GM12878 (cell line): ENCODE results near the gene TGFB1. TPM values are rescaled to one million over a fixed set of nuclear protein-coding genes. Genes with fewer than 3 reads are reported as not detected.

Experiments
- BCL3 ChIP-seq: IDR thresholded peaks from 2 replicates; pipeline ENCODE4 v1.6.1; 2011; ENCODE audit warnings: borderline replicate concordance, low read depth, mild to moderate bottlenecking, moderate library complexity, low read length; ENCODE audit not compliant: insufficient read depth, poor library complexity, severe bottlenecking
- BHLHE40 ChIP-seq, 2 experiments: fragments of 450-650 bp in 1 of 2; IDR thresholded peaks; 2 replicates each; pipeline ENCODE4 v1.6.1; 2011 to 2017; ENCODE audit warnings: low read depth in 2 of 2, borderline replicate concordance in 1 of 2, improper control_type of control experiment in 1 of 2, low read length in 1 of 2, mild to moderate bottlenecking in 1 of 2
- CEBPB ChIP-seq, 2 experiments: fragments of 150-350 bp in 1 of 2; IDR thresholded peaks; 2 replicates each; pipeline ENCODE4 v1.6.1; 2012 to 2014; ENCODE audit warnings: low read depth in 2 of 2, low read length in 2 of 2, borderline replicate concordance in 1 of 2, inconsistent platforms in 1 of 2
- FOXK2 ChIP-seq: fragments of 450-650 bp; IDR thresholded peaks from 2 replicates; pipeline ENCODE4 v1.6.1; 2017; ENCODE audit warnings: mild to moderate bottlenecking, moderate library complexity
- FOXM1 ChIP-seq: IDR thresholded peaks from 2 replicates; pipeline ENCODE4 v1.6.1; 2012; ENCODE audit warnings: low read depth, mild to moderate bottlenecking, inconsistent platforms, low read length, moderate library complexity
- IRF4 ChIP-seq: IDR thresholded peaks from 2 replicates; pipeline ENCODE4 v1.6.1; 2011; ENCODE audit warnings: low read depth, low read length
- MXI1 ChIP-seq: fragments of 150-350 bp; IDR thresholded peaks from 2 replicates; pipeline ENCODE4 v1.6.1; 2011; ENCODE audit warnings: low read depth, mild to moderate bottlenecking, inconsistent platforms, low read length, improper control_type of control experiment
- NBN ChIP-seq: fragments of 450-650 bp; IDR thresholded peaks from 2 replicates; pipeline ENCODE4 v1.6.1; 2016
- PML ChIP-seq: IDR thresholded peaks from 2 replicates; pipeline ENCODE4 v1.6.1; 2012; ENCODE audit warnings: low read length, inconsistent platforms
- POLR2AphosphoS2 ChIP-seq: IDR thresholded peaks from 2 replicates; pipeline ENCODE4 v1.6.1; 2011; ENCODE audit warnings: low read depth, mild to moderate bottlenecking, low read length, improper control_type of control experiment, moderate library complexity
- POLR2AphosphoS5 ChIP-seq: IDR thresholded peaks from 2 replicates; pipeline ENCODE4 v1.6.1; 2011; ENCODE audit warnings: mild to moderate bottlenecking, low read length, inconsistent platforms
- RB1 ChIP-seq: fragments of 450-650 bp; formaldehyde crosslinking; IDR thresholded peaks from 2 replicates; pipeline ENCODE4 v1.6.1; 2017; ENCODE audit warnings: mild to moderate bottlenecking, borderline replicate concordance
- RELB ChIP-seq: fragments of 450-650 bp; IDR thresholded peaks from 2 replicates; pipeline ENCODE4 v1.6.1; 2017; ENCODE audit warnings: low read depth, mild to moderate bottlenecking, moderate library complexity
- TCF7 ChIP-seq: IDR thresholded peaks from 2 replicates; pipeline ENCODE4 v1.6.1; 2014; ENCODE audit warnings: antibody characterized with exemption, borderline replicate concordance
- YBX1 ChIP-seq: fragments of 450-650 bp; IDR thresholded peaks from 2 replicates; pipeline ENCODE4 v1.6.1; 2016; ENCODE audit warnings: antibody characterized with exemption
- YY1 ChIP-seq: IDR thresholded peaks from 2 replicates; pipeline ENCODE4 v1.6.1; 2011; ENCODE audit warnings: low read depth, mild to moderate bottlenecking, low read length
- polyA plus RNA-seq, 11 experiments: library from polyadenylated mRNA; depleted of rRNA in 4 of 11; unstranded in 6 of 11; stranded (reverse) in 5 of 11; fragments of >200 nt; fragmentation: Nextera tagmentation in 4 of 11; fragmentation: Illumina TruSeq in 1 of 11; extraction: Ambion mirVana in 4 of 11; extraction: Trizol in 1 of 11; gene quantifications; 1 replicate in 1 of 11; 2 replicates in 10 of 11; pipeline versions ENCODE4 v1.2.1 to v1.2.3, GENCODE V29; 2011 to 2016; ENCODE audit warnings: inconsistent platforms in 2 of 11, missing spikeins in 2 of 11, low read depth in 1 of 11
- total RNA-seq, 4 experiments: library from RNA; depleted of rRNA in 3 of 4; stranded (reverse); fragments of >200 nt in 3 of 4; fragmentation: Illumina TruSeq in 1 of 4; extraction: Trizol in 1 of 4; gene quantifications; 2 replicates each; pipeline versions ENCODE4 v1.2.1 to v1.2.3, GENCODE V29; 2013 to 2021
- TF ChIP-seq, protein P1 (sequence below): fragments of 450-650 bp; IDR thresholded peaks from 2 replicates; pipeline ENCODE4 v1.6.1; 2017; ENCODE audit warnings: mild to moderate bottlenecking, moderate library complexity
- TF ChIP-seq, protein P2 (sequence below): fragments of 450-650 bp; formaldehyde crosslinking; IDR thresholded peaks from 2 replicates; pipeline ENCODE4 v1.4.0; 2020; ENCODE audit warnings: mild to moderate bottlenecking, moderate library complexity

The TGFB1 gene
- total and polyA plus RNA-seq, 10 of the 15 experiments (the other 5 are each of a cell fraction or from before 2014, with no cell fraction given), result 0.23 to 120 (median 10.9) TPM

GRCh38 chr19:41308450-41309179 is 45.1 kb downstream of the TGFB1 start (continued):
- TF ChIP-seq, protein P1, sequence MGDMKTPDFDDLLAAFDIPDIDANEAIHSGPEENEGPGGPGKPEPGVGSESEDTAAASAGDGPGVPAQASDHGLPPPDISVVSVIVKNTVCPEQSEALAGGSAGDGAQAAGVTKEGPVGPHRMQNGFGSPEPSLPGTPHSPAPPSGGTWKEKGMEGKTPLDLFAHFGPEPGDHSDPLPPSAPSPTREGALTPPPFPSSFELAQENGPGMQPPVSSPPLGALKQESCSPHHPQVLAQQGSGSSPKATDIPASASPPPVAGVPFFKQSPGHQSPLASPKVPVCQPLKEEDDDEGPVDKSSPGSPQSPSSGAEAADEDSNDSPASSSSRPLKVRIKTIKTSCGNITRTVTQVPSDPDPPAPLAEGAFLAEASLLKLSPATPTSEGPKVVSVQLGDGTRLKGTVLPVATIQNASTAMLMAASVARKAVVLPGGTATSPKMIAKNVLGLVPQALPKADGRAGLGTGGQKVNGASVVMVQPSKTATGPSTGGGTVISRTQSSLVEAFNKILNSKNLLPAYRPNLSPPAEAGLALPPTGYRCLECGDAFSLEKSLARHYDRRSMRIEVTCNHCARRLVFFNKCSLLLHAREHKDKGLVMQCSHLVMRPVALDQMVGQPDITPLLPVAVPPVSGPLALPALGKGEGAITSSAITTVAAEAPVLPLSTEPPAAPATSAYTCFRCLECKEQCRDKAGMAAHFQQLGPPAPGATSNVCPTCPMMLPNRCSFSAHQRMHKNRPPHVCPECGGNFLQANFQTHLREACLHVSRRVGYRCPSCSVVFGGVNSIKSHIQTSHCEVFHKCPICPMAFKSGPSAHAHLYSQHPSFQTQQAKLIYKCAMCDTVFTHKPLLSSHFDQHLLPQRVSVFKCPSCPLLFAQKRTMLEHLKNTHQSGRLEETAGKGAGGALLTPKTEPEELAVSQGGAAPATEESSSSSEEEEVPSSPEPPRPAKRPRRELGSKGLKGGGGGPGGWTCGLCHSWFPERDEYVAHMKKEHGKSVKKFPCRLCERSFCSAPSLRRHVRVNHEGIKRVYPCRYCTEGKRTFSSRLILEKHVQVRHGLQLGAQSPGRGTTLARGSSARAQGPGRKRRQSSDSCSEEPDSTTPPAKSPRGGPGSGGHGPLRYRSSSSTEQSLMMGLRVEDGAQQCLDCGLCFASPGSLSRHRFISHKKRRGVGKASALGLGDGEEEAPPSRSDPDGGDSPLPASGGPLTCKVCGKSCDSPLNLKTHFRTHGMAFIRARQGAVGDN, result peak; percentile 31; the same call in 1 of the 2 replicates
- TF ChIP-seq TCF7, result no peak
- TF ChIP-seq FOXM1, result no peak
- TF ChIP-seq MXI1, result peak; percentile 53; the same call in 1 of the 2 replicates
- TF ChIP-seq BHLHE40 (IDR thresholded peaks at IDR 0.05; ENCODE audit: borderline replicate concordance in 1 of 2, low read depth in 2 of 2, low read length in 1 of 2), result peak; percentile 63 to 64; a peak in 3 of 4 replicates
- peak; percentile 99 for TF ChIP-seq RELB
- TF ChIP-seq FOXK2, result 0 out of 2 replicates have a peak, but pooled peaks have one; percentile 17
- TF ChIP-seq BCL3, result peak; percentile 8
- TF ChIP-seq POLR2AphosphoS5, result peak; percentile 71
- 0 out of 2 replicates have a peak, but pooled peaks have one; percentile 22 for TF ChIP-seq IRF4
- 0 out of 2 replicates have a peak, but pooled peaks have one; percentile 22 for TF ChIP-seq PML
- peak; percentile 57; the same call in 1 of the 2 replicates for TF ChIP-seq RB1
- TF ChIP-seq CEBPB (IDR thresholded peaks at IDR 0.05; ENCODE audit: borderline replicate concordance in 1 of 2, low read depth in 2 of 2, low read length in 2 of 2), result no peak
- TF ChIP-seq NBN, result peak; percentile 66
- TF ChIP-seq YBX1, result no peak
- TF ChIP-seq, protein P2, sequence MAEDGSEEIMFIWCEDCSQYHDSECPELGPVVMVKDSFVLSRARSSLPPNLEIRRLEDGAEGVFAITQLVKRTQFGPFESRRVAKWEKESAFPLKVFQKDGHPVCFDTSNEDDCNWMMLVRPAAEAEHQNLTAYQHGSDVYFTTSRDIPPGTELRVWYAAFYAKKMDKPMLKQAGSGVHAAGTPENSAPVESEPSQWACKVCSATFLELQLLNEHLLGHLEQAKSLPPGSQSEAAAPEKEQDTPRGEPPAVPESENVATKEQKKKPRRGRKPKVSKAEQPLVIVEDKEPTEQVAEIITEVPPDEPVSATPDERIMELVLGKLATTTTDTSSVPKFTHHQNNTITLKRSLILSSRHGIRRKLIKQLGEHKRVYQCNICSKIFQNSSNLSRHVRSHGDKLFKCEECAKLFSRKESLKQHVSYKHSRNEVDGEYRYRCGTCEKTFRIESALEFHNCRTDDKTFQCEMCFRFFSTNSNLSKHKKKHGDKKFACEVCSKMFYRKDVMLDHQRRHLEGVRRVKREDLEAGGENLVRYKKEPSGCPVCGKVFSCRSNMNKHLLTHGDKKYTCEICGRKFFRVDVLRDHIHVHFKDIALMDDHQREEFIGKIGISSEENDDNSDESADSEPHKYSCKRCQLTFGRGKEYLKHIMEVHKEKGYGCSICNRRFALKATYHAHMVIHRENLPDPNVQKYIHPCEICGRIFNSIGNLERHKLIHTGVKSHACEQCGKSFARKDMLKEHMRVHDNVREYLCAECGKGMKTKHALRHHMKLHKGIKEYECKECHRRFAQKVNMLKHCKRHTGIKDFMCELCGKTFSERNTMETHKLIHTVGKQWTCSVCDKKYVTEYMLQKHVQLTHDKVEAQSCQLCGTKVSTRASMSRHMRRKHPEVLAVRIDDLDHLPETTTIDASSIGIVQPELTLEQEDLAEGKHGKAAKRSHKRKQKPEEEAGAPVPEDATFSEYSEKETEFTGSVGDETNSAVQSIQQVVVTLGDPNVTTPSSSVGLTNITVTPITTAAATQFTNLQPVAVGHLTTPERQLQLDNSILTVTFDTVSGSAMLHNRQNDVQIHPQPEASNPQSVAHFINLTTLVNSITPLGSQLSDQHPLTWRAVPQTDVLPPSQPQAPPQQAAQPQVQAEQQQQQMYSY (CRISPR knock-in tag), result no peak
- TF ChIP-seq YY1, result 0 out of 2 replicates have a peak, but pooled peaks have one; percentile 42
- peak; percentile 70; the same call in 1 of the 2 replicates for TF ChIP-seq POLR2AphosphoS2
